C1 segment of cervical spinal cord (tissue), 14 donors: Measurements from ENCODE around the gene GLYATL1.

Source experiments
- DNase-seq, 14 donors: peaks; one replicate each; lab custom pipeline; 2025; lab: John Stamatoyannopoulos, UW

Gene GLYATL1

DNA sequence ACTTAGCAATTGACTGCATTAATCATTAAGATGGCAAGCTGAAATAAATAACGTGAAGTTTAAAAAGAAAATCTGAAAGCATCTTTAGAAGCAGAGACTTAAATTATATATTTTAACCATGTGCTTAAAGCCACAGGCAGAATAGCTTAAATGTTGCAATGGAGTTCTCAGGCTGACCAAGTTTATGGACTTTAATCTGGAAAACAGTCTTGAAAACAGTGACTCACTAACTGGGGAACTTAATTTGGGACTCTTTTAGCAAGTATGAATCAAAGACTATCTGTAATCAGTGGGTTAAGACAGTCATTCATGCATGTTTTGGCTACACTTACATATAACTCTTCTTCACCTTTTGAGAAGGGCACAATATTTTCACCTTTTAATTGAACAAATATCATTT is 12.6 kb upstream of the GLYATL1 start:
- DNase-seq, result no peak

DNA sequence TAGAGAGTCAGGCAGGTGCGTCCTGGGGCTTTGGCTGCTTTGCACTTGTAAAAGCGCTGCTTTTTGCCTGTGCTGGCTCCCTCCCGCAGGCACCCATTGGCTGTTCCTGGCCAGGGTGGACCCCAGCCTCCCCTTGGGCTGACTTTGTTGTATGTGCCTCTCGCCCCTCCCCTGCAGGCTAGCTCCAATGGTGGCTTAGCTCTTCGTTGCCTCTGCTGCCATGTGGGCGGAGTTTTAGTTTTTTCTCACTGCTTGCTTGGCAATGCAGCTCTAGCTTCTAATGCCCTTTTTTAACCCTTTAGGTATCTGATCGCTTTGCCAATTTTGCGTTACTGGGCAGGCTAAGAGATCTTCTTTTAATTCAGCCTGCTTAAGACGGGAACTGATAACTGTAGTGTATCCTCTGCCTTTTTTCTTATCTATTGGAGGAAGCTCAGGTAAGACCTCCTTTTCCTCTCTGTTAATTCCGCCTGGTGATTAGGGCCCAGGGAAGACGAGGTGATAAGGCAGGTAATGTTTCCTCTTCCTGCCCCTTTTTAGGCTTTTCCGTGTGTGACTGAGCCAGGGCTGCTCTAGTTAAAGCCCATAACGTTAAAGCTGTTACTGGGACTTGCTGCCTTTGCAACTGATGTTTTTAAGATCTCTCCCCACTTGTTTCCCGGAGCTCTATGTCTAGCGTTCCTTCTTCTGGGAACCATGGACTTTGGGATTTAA is 11.7 kb upstream of the GLYATL1 start:
- DNase-seq, result peak in 5 of 14 donors; percentile 7 to 22 (median 15)

- DNase-seq, result no peak
Observed at GRCh38 chr11:58928107-58928499, 11.2 kb upstream of the GLYATL1 start.

DNA sequence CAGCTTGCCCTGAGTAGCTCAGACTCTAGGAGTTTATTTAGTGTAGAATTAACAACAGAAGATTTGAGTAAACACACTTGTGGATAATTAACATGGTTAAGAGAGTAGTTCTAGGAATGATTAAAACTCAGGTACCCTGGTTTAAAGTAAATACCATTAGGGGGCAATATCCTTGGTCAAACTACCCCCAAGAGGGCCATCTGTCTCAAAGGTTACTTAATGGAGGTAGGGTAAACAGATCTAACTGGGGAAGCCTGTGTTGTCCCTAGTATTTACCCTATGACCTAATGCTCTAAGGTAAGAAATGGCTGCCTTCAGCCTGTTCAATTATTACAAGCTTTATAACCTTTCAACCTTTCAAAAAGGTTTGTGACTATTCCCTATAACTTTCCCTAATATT is 10.6 kb upstream of the GLYATL1 start:
- no peak for DNase-seq

- no peak for DNase-seq
Observed at GRCh38 chr11:58930926-58931325, 8.4 kb upstream of the GLYATL1 start.

- DNase-seq, result no peak
Observed at GRCh38 chr11:58933661-58934060, 5.6 kb upstream of the GLYATL1 start.

DNA sequence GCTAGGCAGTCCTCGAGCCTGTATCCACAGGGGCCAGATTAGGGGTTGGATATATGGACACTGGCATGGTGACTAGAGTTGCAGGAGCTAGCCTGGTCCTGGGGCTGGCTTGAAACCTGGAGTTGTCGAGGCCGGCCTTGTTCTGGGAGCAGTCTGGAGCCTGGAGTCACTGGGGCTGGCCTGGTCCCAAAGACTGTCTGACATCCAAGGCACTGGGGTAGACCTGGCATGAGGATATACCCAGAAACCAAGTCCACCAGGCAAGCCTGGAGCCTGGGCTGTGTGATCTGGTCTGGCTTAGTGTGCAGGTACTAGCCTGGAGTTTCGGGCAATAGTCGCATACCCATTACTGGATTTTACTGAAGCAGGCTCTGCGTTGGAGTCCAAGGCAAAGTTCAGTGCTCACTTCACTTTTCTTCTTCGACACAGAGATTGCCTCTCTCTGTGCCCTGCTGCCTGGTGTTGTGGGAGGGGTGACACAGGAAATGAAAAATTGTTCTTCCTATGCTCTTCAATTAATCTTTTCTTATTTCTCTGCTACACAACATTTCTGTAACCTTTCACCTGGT is 4.3 kb upstream of the GLYATL1 start:
- DNase-seq, result no peak

DNA sequence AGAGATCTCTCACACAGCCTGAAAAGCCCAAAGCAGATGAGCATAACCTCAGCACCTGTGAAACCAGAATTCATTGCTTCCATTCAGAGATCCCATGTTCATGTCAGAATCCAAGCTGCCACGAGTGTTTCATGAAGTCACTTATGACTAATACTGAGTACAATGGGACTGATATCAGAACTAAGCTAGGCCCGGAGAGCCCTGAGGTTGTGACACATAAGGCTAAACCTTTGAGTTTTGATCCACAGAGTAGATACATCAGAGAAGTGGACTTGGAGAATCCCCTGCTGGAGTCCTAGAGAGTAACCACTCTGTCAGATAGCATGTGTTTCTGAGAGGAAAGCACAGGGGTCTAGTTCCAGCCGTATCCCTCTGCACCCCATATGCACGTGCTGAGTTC is 890 bp upstream of the GLYATL1 start:
- DNase-seq, result no peak

DNA sequence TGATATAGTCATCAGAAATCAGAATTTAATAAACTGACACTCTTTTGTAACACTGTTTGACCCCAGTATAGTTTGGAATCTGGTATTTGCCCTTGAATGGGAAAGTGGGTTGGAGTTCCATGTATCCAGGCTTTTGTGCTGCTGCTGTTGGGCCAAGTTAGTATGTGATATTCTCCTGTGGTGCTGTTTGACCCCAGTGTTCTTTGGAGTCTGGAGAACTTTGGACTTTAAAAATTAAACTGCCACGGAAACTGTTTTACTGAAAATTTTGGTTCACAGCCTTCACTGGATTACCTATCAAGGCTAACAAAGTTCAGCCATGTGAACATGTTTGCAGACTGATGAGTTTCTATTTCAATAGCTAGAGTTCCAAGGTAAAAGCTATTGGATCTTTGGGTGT is 740 bp downstream of the GLYATL1 start:
- no peak for DNase-seq

DNA sequence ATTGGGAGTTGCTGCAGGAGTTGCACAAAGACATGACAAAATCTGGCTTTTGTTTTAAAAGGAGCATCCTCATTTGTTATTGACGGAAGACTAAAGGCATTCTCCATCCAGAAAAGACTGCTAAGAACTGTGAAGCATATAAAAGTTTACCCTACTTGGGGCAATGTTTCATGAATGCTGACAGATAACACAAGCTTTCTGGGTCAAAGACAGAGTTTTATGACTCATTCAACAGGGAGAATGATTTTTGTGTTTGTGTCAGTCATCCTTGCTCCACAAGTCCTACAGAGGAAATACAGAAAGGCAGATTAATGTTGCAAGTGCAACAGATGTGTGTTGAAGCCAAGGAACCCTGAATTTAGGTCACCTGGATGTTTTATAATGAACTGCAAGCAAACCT is 2.5 kb downstream of the GLYATL1 start:
- no peak for DNase-seq

GRCh38 chr11:58945663-58946062 is 6.4 kb downstream of the GLYATL1 start:
- DNase-seq, result no peak

DNA sequence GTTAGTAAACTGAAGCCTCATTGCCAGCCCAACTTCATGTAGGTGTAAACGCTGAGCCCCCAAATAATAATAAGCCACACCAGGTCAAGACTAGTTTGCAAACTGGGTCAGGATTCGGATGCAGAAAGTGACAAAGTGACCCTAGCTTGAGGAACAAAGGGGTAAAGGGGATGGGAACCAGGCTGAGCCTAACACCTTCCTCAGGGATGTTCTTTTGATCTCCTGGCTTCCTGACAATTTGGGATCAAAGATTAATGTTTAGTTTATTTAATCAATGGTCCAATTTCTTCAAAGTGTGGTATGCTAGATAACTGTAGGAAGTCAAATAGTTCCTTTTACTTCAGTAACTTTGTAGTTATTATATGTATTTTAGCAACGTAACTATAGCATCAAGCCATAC is 9.9 kb downstream of the GLYATL1 start:
- no peak for DNase-seq

GRCh38 chr11:58957922-58958321 is 18.6 kb downstream of the GLYATL1 start:
- DNase-seq, result no peak

DNA sequence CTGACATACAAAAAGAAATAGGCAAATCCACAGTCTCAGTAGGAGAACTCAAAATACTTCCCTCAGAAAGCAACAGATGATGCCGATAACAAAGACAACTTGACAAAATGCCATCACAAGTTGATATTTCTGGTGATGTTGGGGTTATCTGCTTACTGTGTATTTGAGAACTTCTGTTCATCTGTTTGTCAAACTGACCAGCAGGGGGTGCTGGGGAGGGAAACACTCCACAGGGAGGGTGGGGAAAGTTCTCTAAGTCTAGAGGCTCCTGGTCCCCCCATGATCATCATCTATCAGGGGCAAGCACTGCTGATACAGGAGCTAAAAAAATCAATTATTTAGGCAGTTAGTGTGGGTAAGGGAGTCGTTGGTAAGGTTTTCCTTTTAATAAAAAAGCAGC is 19.2 kb downstream of the GLYATL1 start:
- DNase-seq, result peak in 1 of 14 donors; percentile 6

GRCh38 chr11:58963551-58964104 is 24.3 kb downstream of the GLYATL1 start:
- no peak for DNase-seq

GRCh38 chr11:58965246-58965985 is 26.1 kb downstream of the GLYATL1 start:
- DNase-seq, result no peak

GRCh38 chr11:58968251-58968711 is 29.0 kb downstream of the GLYATL1 start:
- peak in 1 of 14 donors; percentile 48 for DNase-seq

DNA sequence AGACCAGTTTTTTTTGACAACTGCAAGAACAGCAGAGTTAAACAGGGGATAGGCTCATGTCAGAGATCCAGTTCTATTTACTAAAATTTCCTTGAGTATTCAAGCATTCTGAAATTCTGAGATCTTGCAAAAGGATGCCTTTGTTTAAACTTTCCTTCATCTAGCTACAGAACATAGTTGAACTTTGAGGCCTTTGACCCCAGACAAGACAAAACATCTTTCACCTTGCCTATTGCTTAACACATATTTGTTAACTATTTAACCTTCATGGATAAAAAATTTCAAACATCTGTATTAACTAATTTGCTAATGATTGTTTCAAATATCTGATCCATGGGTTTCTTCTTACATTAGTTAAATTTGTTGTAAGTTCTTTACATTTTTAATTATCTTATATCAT is 38.2 kb downstream of the GLYATL1 start:
- DNase-seq, result no peak

DNA sequence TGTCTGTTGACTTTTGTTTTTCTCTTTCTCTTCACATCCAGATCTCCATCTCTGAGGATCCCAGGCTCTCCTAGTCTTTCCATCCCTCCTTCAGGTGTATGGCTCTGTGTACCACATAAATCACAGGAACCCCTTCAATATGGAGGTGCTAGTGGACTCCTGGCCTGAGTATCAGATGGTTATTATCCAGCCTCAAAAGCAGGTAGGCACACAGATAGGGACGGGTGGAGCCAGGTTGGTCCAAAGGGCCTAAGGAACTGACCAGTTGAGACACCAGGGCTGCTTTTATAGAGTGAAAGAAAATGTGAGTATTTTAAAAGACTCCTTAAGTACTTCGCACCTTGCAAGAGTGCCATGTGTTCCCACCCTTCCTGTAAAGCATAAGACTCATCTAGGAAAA is 39.9 kb downstream of the GLYATL1 start:
- no peak for DNase-seq

DNA sequence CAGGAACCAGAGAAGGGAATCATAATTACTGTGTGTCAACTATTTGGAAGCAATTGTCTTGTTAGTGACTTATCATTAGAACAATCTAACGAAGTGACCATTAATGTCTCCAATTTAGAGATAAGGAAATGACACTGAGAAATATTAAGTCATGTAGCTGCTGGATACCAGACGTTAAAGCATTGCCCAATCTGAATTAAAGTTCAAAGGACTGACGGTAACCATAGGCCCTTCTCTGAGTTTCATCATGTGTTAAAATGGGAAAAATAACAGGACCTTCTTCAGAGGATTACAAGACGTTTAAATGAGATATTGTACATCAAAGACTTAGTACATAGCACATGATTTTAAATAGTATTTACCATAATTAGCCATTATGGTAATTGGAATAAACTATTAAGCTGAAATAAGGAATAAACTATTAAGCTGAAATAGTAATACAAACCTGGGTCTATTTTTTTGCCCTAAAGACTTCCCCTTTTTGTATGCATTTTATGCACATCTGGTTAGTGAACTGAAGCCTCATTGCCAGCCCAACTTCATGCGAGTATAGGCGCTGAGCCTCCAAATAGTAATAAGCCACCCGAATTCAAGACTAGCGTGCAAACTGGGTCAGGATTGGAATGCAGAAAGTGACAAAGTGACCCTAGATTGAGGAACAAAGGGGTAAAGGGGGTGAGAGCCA is 41.0 kb downstream of the GLYATL1 start:
- DNase-seq, result no peak

DNA sequence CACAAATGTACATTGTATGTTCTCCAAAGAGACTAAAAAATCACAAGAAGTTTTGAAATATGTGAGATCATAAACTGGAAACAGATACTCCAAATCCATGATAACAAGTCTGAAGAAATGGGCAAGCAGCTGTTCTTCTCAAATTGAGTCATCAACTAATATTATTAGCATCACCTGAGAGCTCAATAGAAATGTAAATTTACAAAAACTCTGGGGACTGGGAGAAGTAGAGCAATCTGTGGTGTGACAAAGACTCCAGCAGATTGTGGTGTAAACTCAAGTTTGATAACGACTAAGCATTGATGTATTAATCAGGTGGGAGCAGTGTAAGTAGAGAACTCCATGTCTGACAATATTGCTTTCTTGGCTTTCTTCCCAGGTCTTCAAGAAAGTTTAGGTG is 53.2 kb downstream of the GLYATL1 start:
- no peak for DNase-seq

GRCh38 chr11:58994171-58994570 is 54.9 kb downstream of the GLYATL1 start:
- DNase-seq, result no peak
